T1000 (cell line): ENCODE measurements around the gene PFKFB4.

Experiments used
- DNase-seq: peaks from one replicate; lab custom pipeline; 2025; ENCODE audit warnings: mixed read lengths; lab: John Stamatoyannopoulos, UW

PFKFB4 gene

GRCh38 chr3:48556796-48557626 is at the start of gene PFKFB4:
PFKFB4 (minus strand) TSS chr3:48556803; CDS start chr3:48556777, 26 bp downstream.
- peak; percentile 99 for DNase-seq

GRCh38 chr3:48601622-48601994 is 45.0 kb upstream of the PFKFB4 start:
- DNase-seq, result no peak

- no peak for DNase-seq
Measured at GRCh38 chr3:48600711-48601621, 44.4 kb upstream of the PFKFB4 start.

- no peak for DNase-seq
Measured at GRCh38 chr3:48599509-48600285, 43.1 kb upstream of the PFKFB4 start.

GRCh38 chr3:48599077-48599501 is 42.5 kb upstream of the PFKFB4 start:
- no peak for DNase-seq

- DNase-seq, result peak; percentile 93
Measured at GRCh38 chr3:48598323-48599076, 41.9 kb upstream of the PFKFB4 start.

GRCh38 chr3:48597408-48597800 is 40.8 kb upstream of the PFKFB4 start:
- no peak for DNase-seq

GRCh38 chr3:48596676-48597407 is 40.2 kb upstream of the PFKFB4 start:
- no peak for DNase-seq

- DNase-seq, result no peak
Measured at GRCh38 chr3:48596157-48596556, 39.6 kb upstream of the PFKFB4 start.

GRCh38 chr3:48595526-48596121 is 39.0 kb upstream of the PFKFB4 start:
- DNase-seq, result peak; percentile 98

- no peak for DNase-seq
Measured at GRCh38 chr3:48595075-48595525, 38.5 kb upstream of the PFKFB4 start, which contains the start of gene COL7A1. COL7A1 (minus strand) TSS chr3:48595329; CDS start chr3:48595159, 170 bp downstream.

- DNase-seq, result no peak
Measured at GRCh38 chr3:48594417-48595049, 37.9 kb upstream of the PFKFB4 start.

GRCh38 chr3:48593337-48593736 is 36.7 kb upstream of the PFKFB4 start:
- DNase-seq, result no peak

- DNase-seq, result no peak
Measured at GRCh38 chr3:48592519-48593087, 36.0 kb upstream of the PFKFB4 start.

GRCh38 chr3:48591886-48592518 is 35.4 kb upstream of the PFKFB4 start:
- no peak for DNase-seq

GRCh38 chr3:48591436-48591835 is 34.8 kb upstream of the PFKFB4 start:
- DNase-seq, result no peak

GRCh38 chr3:48588230-48588629 is 31.6 kb upstream of the PFKFB4 start:
- no peak for DNase-seq

GRCh38 chr3:48587686-48588085 is 31.1 kb upstream of the PFKFB4 start:
- no peak for DNase-seq

- DNase-seq, result no peak
Measured at GRCh38 chr3:48585411-48585810, 28.8 kb upstream of the PFKFB4 start.
